ENCODE measurements around the gene TMEM181.

TMEM181 gene

GRCh38 chr6:158666628-158667359 lies 106.9 kb downstream of the TMEM181 start:
- Histone ChIP-seq H3K9me2 (replicated peaks; ENCODE audit: insufficient read depth, low read length) (no peaks in the 10 kb centered on the region), H3K27me3 (ENCODE audit: low read length) (no peaks in the 10 kb centered on the region)
- TF ChIP-seq EZH2phosphoT487 (conservative IDR thresholded peaks at IDR 0.05; ENCODE audit: low read length) (no peak), CTCF (IDR thresholded peaks at IDR 0.05; ENCODE audit: insufficient read depth, low read length, poor library complexity, severe bottlenecking) (no peak)

GRCh38 chr6:158667360-158667981 lies 107.6 kb downstream of the TMEM181 start:
- H2AFZ ChIP-seq (ENCODE audit: low read depth, low read length, severe bottlenecking): no peak overlapping the region
- no peaks in the 10 kb centered on the region for H3K9me2 ChIP-seq (replicated peaks; ENCODE audit: insufficient read depth, low read length)
- H3K79me2 ChIP-seq (ENCODE audit: insufficient read depth, low read length): no peaks in the 10 kb centered on the region
- H4K20me1 ChIP-seq (ENCODE audit: low read depth, low read length): no peaks in the 10 kb centered on the region
- H3K4me3 ChIP-seq (ENCODE audit: insufficient read depth, low read length, poor library complexity, severe bottlenecking): no peak overlapping the region
- TF ChIP-seq CTCF (IDR thresholded peaks at IDR 0.05; ENCODE audit: insufficient read depth, low read length, poor library complexity, severe bottlenecking) (no peak), EZH2phosphoT487 (conservative IDR thresholded peaks at IDR 0.05; ENCODE audit: low read length) (no peak)
- H3K9me3 ChIP-seq (ENCODE audit: insufficient read depth, low read length): no peaks in the 10 kb centered on the region
- H3K9ac ChIP-seq (ENCODE audit: low read length): no peak overlapping the region
- no peak overlapping the region for H3K4me2 ChIP-seq (ENCODE audit: low read depth, low read length, poor library complexity, severe bottlenecking)
- H3K36me3 ChIP-seq (ENCODE audit: low read length): no peaks in the 10 kb centered on the region
- H3K27ac ChIP-seq (ENCODE audit: low read depth, low read length): no peak overlapping the region
- no peaks in the 10 kb centered on the region for H3K27me3 ChIP-seq (ENCODE audit: low read length)
- H3F3A ChIP-seq (ENCODE audit: insufficient read depth): no peaks in the 10 kb centered on the region

More at GRCh38 chr6:158666628-158667359, 106.9 kb downstream of the TMEM181 start:
- Histone ChIP-seq H3K9ac (ENCODE audit: low read length) (no peak overlapping the region), H2AFZ (ENCODE audit: low read depth, low read length, severe bottlenecking) (no peak overlapping the region), H3K4me3 (ENCODE audit: insufficient read depth, low read length, poor library complexity, severe bottlenecking) (no peak overlapping the region), H3K79me2 (ENCODE audit: insufficient read depth, low read length) (no peaks in the 10 kb centered on the region), H3F3A (ENCODE audit: insufficient read depth) (no peaks in the 10 kb centered on the region), H3K9me3 (ENCODE audit: insufficient read depth, low read length) (no peaks in the 10 kb centered on the region), H3K36me3 (ENCODE audit: low read length) (no peaks in the 10 kb centered on the region), H4K20me1 (ENCODE audit: low read depth, low read length) (no peaks in the 10 kb centered on the region), H3K27ac (ENCODE audit: low read depth, low read length) (no peak overlapping the region), H3K4me2 (ENCODE audit: low read depth, low read length, poor library complexity, severe bottlenecking) (no peak overlapping the region)

GRCh38 chr6:158668707-158669103 lies 108.8 kb downstream of the TMEM181 start:
- no peak overlapping the region for H3K4me2 ChIP-seq (ENCODE audit: low read depth, low read length, poor library complexity, severe bottlenecking)
- H2AFZ ChIP-seq (ENCODE audit: low read depth, low read length, severe bottlenecking): no peak overlapping the region
- H3F3A ChIP-seq (ENCODE audit: insufficient read depth): no peaks in the 10 kb centered on the region
- H3K4me3 ChIP-seq (ENCODE audit: insufficient read depth, low read length, poor library complexity, severe bottlenecking): no peak overlapping the region
- no peaks in the 10 kb centered on the region for H3K27me3 ChIP-seq (ENCODE audit: low read length)
- H3K79me2 ChIP-seq (ENCODE audit: insufficient read depth, low read length): no peaks in the 10 kb centered on the region
- no peak overlapping the region for H3K9ac ChIP-seq (ENCODE audit: low read length)
- TF ChIP-seq EZH2phosphoT487 (conservative IDR thresholded peaks at IDR 0.05; ENCODE audit: low read length) (no peak), CTCF (IDR thresholded peaks at IDR 0.05; ENCODE audit: insufficient read depth, low read length, poor library complexity, severe bottlenecking) (no peak)
- H3K36me3 ChIP-seq (ENCODE audit: low read length): no peaks in the 10 kb centered on the region
- no peaks in the 10 kb centered on the region for H3K9me3 ChIP-seq (ENCODE audit: insufficient read depth, low read length)
- H3K9me2 ChIP-seq (replicated peaks; ENCODE audit: insufficient read depth, low read length): no peaks in the 10 kb centered on the region
- no peak overlapping the region for H3K27ac ChIP-seq (ENCODE audit: low read depth, low read length)
- H4K20me1 ChIP-seq (ENCODE audit: low read depth, low read length): no peaks in the 10 kb centered on the region

Data from SU-DHL-6 (cell line).